ENCODE measurements around the gene CHGA. TPM values are rescaled to one million over a fixed set of nuclear protein-coding genes. Genes with fewer than 3 reads are reported as not detected.

Gene CHGA
- total RNA-seq, 6 donors from 2014 or later: 0.46 to 0.81 TPM; not detected in 4

DNA sequence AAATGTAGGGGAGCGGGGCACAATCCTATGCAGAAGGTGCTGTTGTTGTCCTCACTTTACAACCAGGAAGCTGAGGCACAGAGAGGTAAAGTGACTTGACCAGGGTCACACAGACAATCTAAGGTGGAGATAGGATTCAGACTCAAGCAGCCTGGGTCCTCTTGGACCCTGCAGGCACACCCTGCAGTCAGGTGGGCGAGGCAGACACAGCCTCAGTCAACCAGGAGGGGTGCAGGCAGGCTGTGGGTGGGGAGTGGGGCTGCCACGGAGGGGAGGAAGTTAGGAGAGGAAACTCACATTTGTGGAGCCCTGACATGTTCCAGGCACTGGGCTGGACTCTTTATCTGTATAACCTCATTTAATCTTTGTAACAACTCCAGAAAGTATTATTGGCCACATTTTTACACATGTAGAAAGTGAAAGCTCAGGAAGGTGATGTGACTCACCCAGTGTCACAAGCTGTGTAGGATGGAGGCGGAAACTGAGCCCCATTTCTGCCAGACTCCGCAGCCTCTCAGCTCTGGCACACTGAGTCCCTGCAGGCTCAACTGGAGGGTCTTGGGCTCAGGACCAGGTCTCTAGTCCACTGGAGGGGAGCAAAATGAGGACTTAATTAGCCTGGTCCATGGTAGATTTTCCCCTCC is 24.9 kb upstream of the CHGA start:
- Histone ChIP-seq H3K36me3 (no peaks in the 10 kb centered on the region), H3K27me3 (no peaks in the 10 kb centered on the region), H3K9me3 (no peaks in the 10 kb centered on the region), H3K27ac (no peak overlapping the region), H3K4me1 (no peaks in the 10 kb centered on the region), H3K4me3 (no peak overlapping the region)
- ATAC-seq (ENCODE audit: low FRiP score in 2 of 2): no peak
- 58 to 71% methylated on average over 3 to 5 of the region's 5 CpGs for WGBS, 2 donors
- no peak for DNase-seq
- TF ChIP-seq, protein P1, sequence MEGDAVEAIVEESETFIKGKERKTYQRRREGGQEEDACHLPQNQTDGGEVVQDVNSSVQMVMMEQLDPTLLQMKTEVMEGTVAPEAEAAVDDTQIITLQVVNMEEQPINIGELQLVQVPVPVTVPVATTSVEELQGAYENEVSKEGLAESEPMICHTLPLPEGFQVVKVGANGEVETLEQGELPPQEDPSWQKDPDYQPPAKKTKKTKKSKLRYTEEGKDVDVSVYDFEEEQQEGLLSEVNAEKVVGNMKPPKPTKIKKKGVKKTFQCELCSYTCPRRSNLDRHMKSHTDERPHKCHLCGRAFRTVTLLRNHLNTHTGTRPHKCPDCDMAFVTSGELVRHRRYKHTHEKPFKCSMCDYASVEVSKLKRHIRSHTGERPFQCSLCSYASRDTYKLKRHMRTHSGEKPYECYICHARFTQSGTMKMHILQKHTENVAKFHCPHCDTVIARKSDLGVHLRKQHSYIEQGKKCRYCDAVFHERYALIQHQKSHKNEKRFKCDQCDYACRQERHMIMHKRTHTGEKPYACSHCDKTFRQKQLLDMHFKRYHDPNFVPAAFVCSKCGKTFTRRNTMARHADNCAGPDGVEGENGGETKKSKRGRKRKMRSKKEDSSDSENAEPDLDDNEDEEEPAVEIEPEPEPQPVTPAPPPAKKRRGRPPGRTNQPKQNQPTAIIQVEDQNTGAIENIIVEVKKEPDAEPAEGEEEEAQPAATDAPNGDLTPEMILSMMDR (IDR thresholded peaks at IDR 0.05): no peak
- no peak for TF ChIP-seq POLR2A (IDR thresholded peaks at IDR 0.05)
- TF ChIP-seq EP300 (IDR thresholded peaks at IDR 0.05): no peak
- no peak for TF ChIP-seq POLR2AphosphoS5 (IDR thresholded peaks at IDR 0.05)

DNA sequence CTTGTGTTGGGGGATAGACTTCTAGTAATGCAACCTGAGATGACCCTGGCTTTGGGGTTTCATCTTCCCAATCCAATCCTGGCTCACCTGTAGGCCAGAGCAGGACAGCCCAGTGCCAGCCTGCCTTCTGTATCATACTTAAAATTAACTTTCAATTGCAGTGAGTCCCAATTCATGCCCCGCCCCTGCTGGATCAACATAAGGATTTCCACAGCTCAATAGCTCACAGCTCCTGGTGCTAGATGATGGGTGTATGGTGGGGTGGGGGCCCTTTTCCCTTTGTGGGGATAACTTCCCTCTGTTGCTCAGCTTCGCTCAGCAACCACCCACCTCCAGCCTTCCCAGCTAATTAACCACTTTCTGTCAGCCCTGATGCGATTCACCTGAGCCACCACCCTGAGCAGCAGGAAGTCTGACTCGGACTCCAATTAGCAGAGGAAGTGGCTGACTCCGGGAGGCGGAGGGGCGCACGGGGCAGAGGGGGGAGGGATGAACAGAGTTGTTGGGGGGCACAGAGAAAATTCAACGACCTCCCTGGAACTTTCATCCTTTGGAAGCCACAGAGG is 24.3 kb upstream of the CHGA start:
- Histone ChIP-seq H3K27me3 (no peaks in the 10 kb centered on the region), H3K4me1 (no peaks in the 10 kb centered on the region), H3K9me3 (no peaks in the 10 kb centered on the region), H3K4me3 (no peak overlapping the region), H3K27ac (no peak overlapping the region), H3K36me3 (no peaks in the 10 kb centered on the region)
- no peak for DNase-seq
- WGBS, 2 donors: 37 to 52% methylated on average over 9 of the region's 9 CpGs
- ATAC-seq (ENCODE audit: low FRiP score in 2 of 2): no peak
- no peak for TF ChIP-seq EP300 (IDR thresholded peaks at IDR 0.05)
- no peak for TF ChIP-seq POLR2A (IDR thresholded peaks at IDR 0.05)
- TF ChIP-seq, protein P1 (IDR thresholded peaks at IDR 0.05): no peak

DNA sequence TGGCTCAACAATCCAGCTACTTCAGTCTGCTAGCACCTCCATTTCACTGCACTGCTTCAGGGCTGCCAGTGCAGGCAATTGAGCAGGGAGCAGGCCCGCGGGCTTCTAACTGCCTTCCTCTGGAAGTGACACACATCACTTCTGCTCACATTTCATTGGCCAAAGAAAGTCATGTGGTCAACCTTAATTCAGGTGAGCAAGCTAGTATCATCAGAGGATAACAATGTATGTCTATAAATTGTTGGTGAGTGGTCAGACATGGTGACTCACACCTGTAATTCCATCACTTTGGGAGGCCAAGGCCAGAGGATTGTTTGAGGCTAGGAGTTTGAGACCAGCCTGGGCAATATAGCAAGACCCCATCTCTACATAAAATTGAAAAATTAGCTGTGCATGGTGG is 22.3 kb upstream of the CHGA start:
- Histone ChIP-seq H3K4me1 (no peaks in the 10 kb centered on the region), H3K4me3 (no peak overlapping the region), H3K27me3 (no peaks in the 10 kb centered on the region), H3K9me3 (no peaks in the 10 kb centered on the region), H3K27ac (no peak overlapping the region), H3K36me3 (no peaks in the 10 kb centered on the region)
- 79% methylated on average over 2 of the region's 2 CpGs; no CpG with 5 or more reads in 1 of the 2 donors for WGBS, 2 donors
- TF ChIP-seq, protein P1 (IDR thresholded peaks at IDR 0.05): no peak
- no peak for TF ChIP-seq POLR2AphosphoS5 (IDR thresholded peaks at IDR 0.05)
- no peak for TF ChIP-seq EP300 (IDR thresholded peaks at IDR 0.05)
- no peak for TF ChIP-seq POLR2A (IDR thresholded peaks at IDR 0.05)
- DNase-seq (no peak), ATAC-seq (ENCODE audit: low FRiP score in 2 of 2) (no peak)

DNA sequence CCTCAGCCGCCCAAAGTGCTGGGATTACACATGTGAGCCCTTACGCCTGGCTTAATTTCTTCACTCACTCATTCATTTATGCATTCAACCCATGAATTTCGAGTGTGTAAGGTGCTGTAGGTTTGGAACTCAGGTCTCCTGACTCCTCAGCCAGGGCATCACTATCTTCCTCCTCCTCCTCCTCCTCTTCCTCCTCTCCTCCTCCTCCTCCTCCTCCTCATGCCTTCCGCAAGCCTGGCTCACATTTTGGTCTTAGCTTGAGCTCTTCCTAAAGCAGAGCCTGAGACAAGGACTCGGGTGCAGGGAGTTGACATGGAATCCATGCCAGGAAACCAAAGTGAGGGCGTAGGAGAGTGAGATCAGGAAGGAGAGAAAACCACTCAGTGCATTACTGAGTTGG is 20.8 kb upstream of the CHGA start:
- no peak for DNase-seq
- 57 to 76% methylated on average over 6 of the region's 6 CpGs for WGBS, 2 donors
- ATAC-seq (ENCODE audit: low FRiP score in 2 of 2): no peak

More for the DNA sequence above, 20.8 kb upstream of the CHGA start:
- Histone ChIP-seq H3K9me3 (no peaks in the 10 kb centered on the region), H3K4me3 (no peak overlapping the region), H3K27me3 (no peaks in the 10 kb centered on the region), H3K4me1 (no peaks in the 10 kb centered on the region), H3K27ac (no peak overlapping the region), H3K36me3 (no peaks in the 10 kb centered on the region)
- TF ChIP-seq POLR2A (IDR thresholded peaks at IDR 0.05) (no peak), EP300 (IDR thresholded peaks at IDR 0.05) (no peak), POLR2AphosphoS5 (IDR thresholded peaks at IDR 0.05) (no peak)
- TF ChIP-seq, protein P1 (IDR thresholded peaks at IDR 0.05): no peak

All from upper lobe of left lung (tissue), 6 donors.